Hematopoietic multipotent progenitor cell treated with erythropoietin and hydrocortisone succinate and interleukin-3 and kit ligand, for 8 days (in vitro differentiated cells): Measurements from ENCODE around the gene ERICH6.

Source experiments
- DNase-seq: peaks from one replicate; pipeline ENCODE4 v3.0.0-alpha.2; 2015

ERICH6 gene

DNA sequence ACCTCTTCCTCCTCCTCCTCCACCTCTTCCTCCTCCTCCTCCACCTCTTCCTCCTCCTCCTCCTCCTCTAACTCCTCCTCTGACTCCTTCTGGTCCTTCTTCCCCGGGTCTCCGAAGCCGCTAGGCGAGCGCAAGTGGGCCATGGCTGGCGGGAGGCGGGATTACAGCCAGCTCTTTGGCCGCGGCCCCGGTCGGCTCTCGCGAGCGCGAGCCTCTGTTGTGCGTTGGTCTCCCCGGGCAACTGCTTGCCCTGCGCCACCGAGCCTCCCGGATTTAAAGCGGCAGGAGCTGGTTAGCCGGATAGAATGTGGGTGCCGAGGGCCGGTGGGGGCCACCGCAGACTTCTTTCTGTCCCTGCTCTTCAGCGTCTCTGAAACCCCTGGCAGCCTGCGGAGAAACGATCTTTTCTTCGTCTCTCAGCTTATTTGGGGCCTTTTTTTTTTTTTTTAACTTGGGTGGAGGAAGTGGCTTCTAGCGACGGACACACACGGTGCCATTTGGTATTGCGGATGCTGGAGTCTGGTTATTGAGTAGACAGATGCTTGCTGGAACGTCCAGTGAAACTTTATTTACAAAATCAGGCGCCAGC is at the start of gene ERICH6:
TSS of gene ERICH6 (minus strand) at position 165 of the 589 bp plus-strand sequence. CDS start at position 143, 22 bp downstream.
- peak; percentile 90 for DNase-seq

DNA sequence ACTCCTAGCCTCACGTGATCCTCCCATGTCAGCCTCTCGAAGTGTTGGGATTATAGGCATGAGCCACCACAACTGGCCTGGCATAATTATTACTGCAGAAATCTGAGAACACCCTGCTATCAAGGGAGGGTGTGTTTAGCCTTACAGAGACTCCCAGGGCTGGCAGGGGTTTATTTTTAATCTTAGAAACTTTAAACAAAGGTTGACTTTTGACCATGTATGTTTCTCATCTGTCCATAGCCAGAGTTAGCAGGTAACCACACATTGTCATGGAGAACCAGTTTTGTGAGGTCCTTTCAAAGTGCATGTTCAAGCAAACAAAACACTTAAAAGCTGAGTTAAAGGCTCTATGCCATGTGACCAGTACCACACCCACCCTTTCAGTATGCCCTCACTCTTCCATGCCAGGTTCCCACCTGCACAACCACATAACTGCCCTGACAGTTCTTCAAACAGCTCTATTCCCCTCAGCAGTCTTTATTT is 48.1 kb upstream of the ERICH6 start:
- no peak for DNase-seq

DNA sequence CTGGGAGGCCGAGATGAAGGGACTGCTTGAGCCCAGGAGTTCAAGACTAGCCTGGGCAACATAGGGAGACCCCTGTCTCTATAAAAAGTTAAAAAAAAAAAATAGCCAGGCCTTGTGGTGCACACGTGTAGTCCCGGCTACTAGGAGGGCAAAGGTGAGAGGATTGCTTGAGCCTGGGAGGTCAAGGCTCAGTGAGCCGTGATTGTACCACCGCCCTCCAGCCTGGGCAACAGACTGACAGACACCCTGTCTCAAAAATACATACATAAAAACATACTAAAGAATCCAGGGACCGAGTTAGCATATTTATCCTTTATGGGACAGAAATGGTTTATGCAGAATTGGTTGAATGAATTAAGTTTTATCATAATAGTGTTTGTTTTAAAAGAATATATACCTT is 45.5 kb upstream of the ERICH6 start:
- DNase-seq: no peak

DNA sequence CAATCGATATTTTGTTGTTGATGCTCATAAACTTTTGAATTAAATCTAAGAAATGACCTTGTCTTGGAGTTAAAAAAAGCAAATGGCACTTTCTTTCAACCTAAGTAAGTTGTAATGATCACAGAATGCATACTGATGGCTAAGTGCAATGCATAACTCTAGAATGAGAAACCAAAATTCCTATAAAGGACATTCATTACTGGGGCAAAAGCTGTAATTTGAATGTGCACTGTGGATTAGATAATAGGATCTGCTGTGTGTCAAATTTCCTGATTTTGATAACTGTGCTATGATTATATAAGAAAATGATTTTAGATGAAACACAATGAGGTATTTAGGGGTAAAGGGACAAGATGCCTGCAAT is 44.9 kb upstream of the ERICH6 start:
- no peak for DNase-seq

DNA sequence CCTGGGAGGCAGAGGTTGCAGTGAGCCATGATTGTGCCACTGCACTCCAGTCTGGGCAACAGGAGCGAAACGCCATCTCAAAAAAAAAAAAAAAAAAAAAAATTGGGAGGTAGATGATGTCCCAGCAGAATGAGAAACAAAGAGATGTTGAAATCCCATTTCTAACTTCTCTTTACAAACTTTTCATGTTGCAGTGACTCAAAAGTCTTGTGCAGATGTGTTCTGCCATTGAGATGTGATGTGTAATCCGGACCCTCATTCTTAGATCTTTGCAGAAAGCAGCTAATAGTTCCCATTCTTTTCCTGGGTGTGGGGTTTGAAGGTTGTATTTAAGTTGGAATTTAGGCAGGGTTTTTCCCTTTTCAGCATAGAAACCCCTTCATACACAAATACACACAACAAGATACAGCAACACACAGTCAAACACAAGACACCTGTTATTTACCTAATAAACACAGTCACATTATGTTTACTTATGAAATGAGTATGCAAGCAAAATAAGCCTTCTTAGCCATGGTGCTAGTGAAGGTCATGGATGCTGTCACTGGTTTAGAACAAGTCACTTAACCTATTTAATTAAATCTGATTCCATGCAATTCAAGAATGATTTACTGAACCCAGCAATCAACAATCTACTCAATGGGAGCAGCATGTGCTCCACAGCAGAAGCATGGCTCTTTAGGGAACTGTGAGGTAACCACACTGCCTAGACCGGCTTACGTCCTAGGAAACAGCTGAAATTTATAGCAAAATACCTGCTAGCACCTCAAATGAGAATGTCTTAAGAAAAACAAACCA is 44.4 kb upstream of the ERICH6 start:
- DNase-seq: no peak

DNA sequence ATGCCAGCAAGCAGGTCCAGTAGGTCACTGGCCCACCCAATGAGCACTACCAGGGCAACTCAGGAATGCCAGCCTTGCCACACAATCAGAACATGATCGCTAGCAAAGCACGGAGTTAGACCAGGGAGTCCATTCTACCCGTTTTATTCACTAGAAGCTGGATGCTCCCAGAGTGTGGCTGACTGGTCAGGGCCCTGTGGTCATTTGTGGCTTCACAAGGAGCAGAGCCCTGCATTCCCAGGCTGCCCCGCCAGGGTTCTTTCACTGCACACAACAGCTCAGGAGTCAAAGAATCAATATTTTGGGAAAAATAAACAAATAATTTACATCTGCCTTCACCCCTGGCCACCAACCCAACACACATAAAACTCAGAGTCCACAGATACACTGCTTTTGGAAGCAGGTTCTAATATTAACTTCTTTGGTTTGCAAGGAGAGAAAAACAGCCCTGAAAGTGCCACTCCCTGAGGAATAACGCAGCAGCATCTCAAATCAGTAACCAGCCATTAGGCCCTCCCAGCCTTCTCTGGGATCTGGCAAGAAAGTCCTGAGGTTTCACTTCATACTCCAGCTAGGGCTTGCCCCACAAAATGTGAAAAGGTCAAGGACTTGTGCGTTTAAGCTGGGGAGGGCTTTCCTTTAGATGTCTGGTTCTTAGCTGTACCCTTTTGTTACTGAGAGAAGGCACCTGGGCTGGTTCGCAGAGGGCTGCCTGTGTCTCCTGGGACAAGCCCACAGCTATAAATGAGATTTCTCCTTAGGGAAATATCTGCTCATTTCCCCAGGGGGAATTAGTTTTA is 43.3 kb upstream of the ERICH6 start:
- DNase-seq: no peak

DNA sequence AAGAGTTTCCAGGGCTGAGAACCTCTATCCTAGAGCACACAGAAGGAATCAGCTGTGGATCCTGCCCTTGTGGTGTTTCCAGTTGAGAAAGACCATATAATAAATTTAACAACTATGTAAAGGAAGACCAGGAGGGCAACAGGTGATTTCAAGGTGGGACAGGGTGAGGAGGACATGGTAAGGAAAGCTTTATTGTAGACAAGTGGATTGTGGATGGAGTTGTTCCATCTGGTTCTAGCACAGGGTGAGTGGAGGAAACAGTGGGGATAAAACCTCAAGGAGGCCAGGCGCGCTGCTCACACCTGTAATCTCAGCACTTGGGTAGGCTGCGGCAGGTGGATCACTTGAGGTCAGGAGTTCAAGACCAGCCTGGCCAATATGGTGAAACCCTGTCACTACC is 42.1 kb upstream of the ERICH6 start:
- DNase-seq: no peak

DNA sequence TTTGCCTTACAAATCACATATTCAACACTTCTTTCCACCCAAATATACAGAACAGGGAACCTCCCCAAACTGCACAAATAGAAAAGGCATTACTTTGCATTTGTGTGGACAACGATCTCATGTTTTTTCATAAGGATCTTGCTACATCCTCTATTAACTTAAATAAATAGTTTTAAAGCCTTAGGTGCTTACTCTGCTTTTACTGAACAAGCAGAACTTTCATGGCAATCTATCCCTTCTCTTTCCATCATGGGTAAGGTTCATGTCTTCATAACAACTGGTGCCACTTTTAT is 41.1 kb upstream of the ERICH6 start:
- no peak for DNase-seq

DNA sequence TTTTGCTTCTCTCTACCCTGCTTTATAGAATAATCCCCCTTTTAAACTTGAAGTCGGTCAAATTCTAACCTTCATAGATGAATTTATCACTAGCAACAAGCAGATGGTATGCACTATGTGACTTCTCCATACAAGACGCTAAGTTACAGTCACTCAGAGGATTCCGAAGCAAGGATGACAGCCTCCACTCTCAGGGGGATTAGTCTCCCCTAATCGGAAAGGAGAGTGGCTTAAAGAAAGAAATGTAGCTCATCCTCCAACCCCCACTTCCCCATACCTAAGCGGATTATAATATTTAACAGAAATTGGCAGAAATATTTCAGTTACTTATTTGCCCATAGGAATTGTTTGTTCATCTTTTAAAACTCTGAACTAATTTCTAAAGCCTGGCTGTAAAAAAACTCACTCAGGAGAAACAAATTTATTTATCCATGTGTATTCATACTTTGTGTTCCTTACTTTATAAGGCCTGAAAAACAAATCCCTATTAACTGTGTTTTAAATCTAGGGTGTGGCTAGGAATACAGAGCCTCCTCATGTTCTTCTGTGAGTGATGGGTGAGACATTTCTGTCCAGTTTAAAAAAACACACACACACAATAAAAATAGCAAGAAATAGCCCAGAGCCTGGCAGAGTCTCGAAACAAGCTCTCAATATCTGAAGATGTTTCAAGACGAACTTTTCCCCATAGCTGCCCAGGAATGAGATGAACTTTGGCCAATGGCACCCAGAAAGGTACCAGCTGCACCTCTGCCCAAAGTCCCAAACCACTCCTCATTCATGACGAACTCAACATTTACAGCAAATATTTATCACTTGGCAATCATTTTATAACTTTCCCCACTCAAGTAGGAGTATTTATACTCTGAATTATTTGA is 40.6 kb upstream of the ERICH6 start:
- DNase-seq: no peak

DNA sequence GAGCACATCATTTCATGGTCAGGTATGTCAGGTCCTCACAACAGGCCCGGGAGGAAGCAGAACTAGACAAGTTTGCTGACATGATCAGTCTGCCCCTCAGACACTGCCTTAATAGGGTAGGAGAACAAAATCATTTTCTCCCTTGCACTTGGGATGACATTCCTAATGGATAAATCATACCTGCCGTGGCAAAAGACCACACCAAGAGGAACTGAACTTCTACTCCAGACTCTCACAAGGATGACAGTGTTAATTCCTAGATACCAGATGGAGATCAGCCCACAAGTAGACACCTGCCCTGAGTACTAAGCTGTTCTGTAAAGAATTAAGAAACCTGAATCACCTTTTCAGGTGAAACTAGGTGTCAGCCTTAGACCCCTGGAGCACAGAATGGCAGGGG is 39.8 kb upstream of the ERICH6 start:
- DNase-seq: no peak

DNA sequence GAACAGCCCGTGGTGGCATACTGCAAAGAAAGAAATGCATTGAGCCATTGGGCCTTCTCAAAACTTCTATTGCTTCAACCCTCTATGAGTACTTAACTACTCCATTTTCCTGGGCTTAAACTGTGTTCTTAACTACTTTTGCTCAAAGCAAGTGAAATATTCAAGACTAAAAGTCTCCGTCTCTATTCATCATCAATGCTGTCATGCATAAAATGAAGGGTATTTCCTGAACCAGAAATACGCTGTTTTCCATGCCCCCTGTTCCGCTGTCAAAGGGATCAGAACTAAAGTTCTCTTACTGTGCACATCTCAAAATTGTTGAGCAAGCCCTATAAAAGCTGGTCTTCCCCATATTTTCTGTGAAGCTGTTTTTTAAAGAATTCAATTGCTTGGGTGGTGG is 39.0 kb upstream of the ERICH6 start:
- no peak for DNase-seq

DNA sequence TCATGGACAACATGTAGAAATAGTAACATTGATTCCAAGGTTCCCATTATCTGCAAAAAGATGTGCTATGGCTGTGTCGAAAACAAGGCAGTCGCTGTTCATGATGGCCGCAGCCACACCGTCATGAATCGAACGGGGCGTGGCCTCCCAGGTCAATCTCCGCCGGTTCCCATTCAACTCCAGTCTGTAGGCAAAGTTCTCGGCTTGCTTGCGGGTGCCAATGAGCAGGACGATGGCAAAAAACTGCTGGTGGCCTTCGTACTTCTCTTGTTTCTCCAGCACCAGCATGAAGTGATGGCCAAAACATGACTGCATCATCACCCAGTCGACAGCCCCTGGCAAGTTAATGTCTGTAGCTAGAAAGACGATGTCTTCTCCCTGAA is 38.4 kb upstream of the ERICH6 start:
- DNase-seq: no peak

DNA sequence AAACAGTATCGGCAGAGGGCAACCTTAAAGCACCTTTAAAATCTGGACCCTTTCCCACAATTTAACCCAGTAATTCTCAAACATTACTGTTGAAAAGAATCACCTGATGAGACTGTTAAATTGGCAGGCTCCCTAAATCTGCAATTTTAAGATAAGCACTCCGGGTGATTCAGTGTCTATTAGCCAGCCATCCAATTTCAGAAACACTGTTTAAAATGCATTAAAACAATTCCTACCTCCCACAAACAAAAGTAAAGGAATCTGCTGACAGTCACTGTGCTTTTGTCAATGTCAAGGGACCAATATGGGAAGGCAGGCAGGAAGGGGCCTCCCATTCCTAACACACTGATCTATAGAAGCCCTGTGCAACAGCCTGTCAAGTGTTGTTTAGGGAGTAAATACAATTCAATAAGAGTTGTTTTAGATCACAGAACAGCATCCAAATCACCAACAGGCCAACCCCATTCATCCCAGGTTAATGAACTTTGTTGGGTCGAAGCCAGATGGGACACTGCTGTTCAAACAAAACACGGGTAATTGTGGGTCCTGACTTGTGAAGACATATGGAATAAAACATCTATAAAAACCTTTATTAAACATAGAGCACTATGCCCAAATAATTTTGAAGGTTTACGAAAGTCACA is 37.9 kb upstream of the ERICH6 start:
- DNase-seq: peak; percentile 86

DNA sequence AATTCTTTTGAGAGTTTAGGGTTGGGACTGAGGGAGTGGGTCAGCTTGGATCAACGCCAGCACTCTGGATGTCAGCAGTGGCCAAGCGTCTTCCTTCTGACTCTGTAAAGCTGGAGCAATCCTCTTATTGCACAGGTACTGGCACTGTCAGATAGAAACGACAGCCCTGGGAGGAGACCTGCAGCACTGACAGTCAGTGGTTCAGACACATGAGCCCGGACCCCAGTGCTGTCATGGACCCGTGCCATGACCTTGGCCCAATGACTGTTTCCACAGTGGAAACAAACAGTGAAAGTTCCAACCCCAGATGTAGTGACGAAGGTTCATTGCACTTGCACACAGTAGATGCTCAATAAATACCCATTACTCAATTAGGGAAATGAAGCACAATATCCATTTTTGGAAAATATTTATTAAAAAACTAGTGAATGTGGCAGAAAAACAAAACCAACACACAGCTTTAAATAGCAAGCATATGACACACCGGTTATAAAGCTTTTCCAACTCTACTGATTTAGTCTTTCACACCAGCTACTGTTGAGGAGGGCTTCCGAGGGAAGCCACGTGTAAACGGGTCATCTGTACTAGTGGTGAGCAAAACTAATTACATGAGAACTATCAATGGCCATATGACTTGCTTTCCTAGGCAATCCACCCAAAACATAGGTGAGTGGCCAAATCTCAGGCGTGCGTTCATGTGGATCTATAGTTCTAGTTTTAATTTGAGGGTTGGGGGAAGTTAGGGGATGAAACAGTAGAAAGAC is 37.2 kb upstream of the ERICH6 start:
- no peak for DNase-seq

DNA sequence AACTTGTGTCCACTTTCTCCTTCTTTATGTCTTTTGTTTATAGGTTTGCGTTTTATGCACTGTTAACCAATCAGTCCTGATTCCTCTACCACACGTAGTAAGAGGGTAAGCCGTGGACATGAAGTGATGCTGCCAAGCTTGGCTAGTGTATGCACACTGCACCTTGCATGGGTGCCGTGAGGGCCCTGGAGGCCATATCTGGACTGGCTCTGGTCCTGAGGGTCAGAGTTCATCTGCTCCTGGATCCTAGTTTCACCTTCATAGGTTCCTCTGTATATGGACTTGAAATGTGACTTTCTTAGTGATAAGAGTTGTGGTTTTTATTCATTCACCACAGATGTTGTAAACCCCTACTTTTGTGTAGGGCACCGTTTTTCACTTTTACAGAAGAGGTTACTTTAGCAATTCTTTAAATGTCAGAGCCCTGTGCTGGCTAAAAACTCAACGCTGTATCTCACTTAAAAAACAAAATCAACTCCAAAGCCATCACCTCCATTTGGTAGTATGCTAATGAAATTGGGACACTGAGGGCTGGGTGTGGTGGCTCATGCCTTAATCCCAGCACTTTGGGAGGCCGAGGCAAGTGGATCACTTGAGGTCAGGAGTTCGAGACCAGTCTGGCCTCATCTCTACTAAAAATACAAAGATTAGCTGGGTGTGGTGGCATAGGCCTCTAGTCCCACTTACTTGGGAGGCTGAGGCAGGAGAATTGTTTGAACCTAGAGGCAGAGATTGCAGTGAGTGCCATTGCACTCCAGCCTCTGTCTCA is 36.3 kb upstream of the ERICH6 start:
- peak; percentile 62 for DNase-seq

DNA sequence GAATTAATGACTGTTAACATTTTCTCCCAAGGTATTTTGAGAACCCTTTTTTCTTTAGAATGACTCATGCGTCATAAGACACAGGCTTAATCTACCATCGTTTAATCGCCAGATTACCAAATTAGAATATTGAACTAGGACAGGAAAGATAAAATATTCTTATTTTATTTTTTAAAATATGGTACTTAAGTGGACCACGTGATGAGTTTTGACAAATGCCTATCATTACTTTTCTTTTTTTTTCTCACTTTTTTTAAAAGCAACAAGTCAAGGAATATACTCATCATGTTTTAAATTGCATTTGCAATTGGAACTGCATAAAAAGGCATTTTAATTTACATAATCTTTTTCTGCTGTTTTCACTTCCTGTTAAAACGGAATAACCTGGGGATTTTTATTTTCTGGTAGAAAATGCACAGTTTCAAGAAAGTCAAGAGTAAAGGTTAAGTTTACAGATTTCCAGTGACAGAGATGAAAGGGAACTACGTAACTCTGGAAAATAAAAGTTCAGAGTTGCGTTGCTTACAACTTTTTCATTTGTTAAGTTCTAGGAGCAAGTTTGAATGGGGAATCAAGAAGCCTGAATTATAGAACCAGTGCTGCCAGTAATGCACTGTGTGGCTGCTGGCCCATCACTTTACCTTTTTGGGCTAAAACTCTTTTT is 35.6 kb upstream of the ERICH6 start:
- DNase-seq: no peak

DNA sequence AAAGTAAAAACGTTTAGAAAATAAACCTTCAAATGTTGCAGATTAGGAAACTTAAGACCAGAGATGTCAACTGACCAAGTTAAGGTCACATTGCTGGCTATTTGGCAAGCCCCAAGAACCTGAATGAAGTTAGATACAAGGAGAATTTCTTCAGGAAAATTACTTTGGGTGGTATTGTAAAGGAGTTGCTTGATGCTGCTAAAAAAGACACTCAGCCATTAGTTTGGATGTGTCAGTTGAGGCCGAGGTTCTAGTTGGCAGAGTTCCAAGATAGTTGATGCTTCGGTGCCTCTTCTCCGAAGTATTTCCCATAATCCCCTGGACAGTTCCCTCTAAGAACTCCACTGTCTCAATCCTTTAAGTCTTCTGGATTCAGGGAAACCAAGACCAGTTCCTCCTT is 35.0 kb upstream of the ERICH6 start:
- peak; percentile 66 for DNase-seq

DNA sequence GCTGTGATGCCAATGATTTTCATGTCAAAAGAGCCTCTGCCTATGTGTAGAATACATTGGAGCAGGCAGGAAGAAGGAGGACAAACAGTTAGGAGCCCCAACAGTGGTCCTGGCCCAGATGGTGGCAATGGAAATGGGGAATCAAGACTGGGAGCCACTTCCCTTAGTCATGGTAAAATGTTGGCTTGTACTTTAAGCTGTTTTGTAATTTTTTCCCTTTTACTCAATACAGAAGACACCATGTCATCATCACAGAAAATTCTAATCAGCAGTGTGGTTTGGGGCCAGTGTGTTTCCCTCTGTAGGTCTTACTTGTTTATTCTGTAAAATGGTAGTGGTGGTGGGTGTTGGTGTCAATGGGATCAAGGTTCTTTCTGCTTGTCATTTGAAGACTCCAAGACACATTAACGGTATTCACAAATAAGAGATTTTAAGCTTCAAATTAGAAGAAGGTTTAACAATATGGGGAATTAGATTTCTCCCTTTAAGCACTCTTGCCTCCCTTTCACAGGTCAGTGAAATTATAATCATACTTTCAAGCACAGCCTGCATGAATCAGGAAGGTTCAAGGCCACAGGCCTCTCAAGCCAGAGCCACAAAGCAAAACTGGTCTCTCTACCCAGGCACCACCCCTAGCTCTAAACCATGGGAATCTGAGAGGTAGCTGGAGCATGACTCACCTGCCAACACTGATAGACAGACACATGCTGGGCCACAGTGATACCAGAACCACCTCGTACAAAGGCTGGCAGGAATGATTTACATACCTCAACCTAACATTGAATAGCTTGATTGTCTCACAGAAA is 34.4 kb upstream of the ERICH6 start:
- peak; percentile 90 for DNase-seq
